GM12892 (cell line): Measurements from ENCODE around the gene OR51E1.

Experiments
- POLR2A ChIP-seq: IDR thresholded peaks from 2 replicates; pipeline ENCODE4 v1.6.1; 2011; ENCODE audit warnings: low read depth, low read length, control low read depth
- POLR2AphosphoS5 ChIP-seq: IDR thresholded peaks from 2 replicates; pipeline ENCODE4 v1.6.1; 2011; ENCODE audit warnings: low read depth, low read length, control low read depth

- no peak for TF ChIP-seq POLR2AphosphoS5
- TF ChIP-seq POLR2A = no peak
These were observed 34.2 kb downstream of the OR51E1 start for GRCh38 chr11:4677948-4678347.
